GM19463 (cell line): ENCODE measurements around the gene CISH.
A peak's percentile ranks its signal among the peaks of the same experiment; 100 is the strongest.

Source experiments
- ATAC-seq: cut with Tn5 transposase; IDR thresholded peaks from one replicate; pipeline ENCODE4 v1.9.1; 2021; ENCODE audit warnings: mild to moderate bottlenecking, moderate library complexity; ENCODE audit not compliant: unreplicated experiment

Gene CISH

GRCh38 chr3:50573566-50574443 lies 37.8 kb downstream of the CISH start:
- no peak for ATAC-seq

- no peak for ATAC-seq
These were observed 38.7 kb downstream of the CISH start for GRCh38 chr3:50572801-50573371.

DNA sequence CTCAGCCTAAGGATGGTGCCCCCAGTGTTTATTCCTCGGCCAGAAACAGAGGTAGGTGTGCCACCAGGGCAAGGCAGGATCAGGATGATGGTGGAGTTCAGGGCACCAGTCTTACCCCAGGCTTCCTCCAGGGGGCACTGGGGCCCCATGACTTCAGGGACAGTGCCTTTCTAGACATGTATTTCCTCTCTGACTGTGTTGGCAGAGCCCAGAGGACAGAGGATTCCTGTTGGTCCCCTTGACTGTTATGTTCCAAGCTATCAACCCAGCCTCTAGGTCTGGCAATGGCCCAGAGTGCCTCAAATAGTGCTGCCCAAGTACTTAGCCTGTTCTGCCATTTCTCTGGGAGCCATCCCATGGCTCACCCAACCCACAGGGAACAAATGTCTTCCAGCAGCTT lies 39.4 kb downstream of the CISH start:
- no peak for ATAC-seq

- no peak for ATAC-seq
These were observed 40.1 kb downstream of the CISH start for GRCh38 chr3:50571486-50571885.

GRCh38 chr3:50570508-50571279 lies 40.9 kb downstream of the CISH start:
- no peak for ATAC-seq

DNA sequence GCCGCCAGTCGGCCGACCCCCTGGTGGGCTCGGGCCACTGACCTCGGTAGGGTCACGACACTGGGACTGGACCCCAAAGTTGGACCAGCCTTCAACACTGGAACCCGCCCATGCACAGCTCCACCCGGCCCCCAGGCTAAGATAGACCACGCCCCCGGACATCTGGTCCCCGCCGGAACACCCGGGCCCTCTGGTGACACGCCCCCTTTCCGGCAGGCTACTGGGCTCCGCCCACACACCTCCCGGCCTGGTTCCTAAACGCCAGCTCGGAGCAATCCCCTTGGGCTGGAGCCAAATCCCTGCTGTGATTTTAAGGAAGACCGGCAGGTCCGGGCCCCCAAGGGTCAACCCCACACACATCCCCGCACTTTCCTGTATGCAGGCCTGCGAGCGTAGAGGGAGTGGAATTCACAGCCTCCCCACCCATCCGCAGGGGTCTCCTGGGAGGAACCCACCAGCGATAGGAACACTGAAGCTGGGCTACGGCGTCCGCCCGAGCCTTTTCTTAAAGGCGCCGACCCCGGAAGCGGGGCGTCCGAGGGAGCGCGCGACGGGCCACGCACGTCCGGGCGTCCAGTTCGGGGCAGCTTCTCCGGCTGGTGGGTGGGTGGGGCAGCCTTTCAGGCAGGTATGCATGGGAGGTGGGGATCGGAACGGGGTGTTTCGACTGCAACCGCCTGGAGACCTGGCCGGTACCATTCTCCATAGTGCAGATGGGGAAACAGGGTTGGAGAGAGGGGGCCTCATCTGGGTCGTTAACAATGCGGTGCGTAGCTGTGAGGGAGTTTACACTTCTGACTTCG lies 42.4 kb downstream of the CISH start, which contains the start of gene HEMK1:
Gene HEMK1 (plus strand): TSS at position 576 of the 803 bp plus-strand sequence. CDS start 1,583 bp downstream, outside the sequence.
- ATAC-seq, result peak; percentile 65

DNA sequence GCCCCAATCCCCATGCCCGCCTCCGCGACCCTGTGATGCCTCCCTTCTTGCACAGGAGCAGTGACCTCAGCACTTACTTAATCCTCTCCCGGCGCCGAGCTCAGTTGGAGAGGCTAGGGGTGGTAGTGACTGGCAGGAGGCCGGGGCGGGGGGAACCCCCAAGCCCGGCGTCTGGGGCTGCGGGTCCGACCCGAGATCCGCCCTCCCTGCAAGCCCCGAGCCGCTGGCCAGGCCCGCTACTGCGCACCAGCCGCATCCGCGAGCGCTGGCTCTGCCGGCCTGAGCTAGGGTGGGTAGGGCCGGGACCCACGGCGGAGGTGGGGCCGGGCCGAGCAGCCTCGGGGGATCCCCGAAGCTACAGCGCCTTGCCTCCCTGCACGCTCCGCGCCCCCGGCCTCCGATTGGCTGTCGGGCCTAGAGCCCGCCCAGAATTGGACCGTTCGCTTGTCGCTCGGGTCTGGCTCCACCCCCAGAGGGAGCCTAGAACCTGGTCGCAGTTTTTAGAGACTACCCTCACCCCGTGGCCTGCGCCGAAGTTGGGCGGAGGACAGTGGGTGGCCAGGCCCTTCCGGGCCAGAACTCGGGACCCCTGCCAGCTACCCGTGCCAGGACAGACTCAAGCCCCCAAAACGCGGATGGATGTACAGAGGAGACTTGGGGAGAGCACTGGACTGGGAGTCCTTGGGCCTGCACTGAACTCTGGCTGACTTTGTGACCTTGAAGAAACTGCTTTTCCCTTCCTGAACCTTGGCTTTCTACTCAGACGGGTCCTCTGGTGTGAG lies 44.0 kb downstream of the CISH start, which contains the start of gene C3orf18:
Gene C3orf18 (minus strand): TSS at position 362 of the 782 bp plus-strand sequence. CDS start 2,048 bp downstream, outside the sequence.
- ATAC-seq, result peak; percentile 84

GRCh38 chr3:50567011-50567385 lies 44.6 kb downstream of the CISH start:
- ATAC-seq, result no peak

- no peak for ATAC-seq
These were observed 47.3 kb downstream of the CISH start for GRCh38 chr3:50564321-50564720.

- ATAC-seq, result no peak
These were observed 47.7 kb downstream of the CISH start for GRCh38 chr3:50563867-50564266.

- no peak for ATAC-seq
These were observed 48.7 kb downstream of the CISH start for GRCh38 chr3:50562861-50563260.

DNA sequence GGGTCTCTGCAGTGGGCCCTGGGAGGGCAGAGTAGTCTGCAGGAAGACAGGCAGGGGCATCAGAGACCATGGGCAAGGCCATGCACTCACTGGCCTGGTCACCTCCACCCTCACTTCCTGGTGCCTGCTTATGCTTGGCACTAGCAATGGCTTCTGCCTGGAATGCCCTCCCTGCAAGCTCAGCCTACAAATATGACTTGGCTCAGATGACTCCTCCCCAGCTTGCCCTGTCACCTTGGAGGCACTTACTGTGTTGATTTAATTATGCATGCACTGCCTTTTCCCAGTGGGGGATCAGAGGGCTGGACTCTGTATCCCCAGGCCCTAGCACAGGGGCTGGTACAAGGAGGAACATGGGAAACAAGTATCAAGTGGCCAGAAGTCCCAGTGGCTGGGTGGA lies 51.9 kb downstream of the CISH start:
- ATAC-seq, result no peak

DNA sequence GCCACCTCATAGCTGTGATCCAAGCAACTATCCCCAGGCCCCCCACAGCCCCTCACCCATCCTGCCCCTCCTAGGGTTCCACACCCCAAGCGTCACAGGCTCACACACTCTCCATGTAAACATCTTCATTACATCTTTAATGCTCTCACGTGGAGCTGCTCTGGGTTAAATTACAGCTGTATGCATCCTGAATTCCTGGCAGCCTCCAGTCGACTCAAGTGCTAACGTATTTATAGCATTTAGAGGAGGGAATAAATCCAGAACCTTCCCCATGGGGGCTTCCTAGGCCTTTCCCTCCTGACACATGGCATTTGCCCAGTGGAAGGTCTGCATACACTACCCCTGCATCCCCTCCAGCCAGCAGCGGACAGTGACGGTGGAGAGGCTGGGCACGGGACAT lies 53.7 kb downstream of the CISH start:
- no peak for ATAC-seq

- no peak for ATAC-seq
These were observed 54.5 kb downstream of the CISH start for GRCh38 chr3:50557106-50557505.
